GM23248 (cell line): ENCODE results near the gene LRRC8E. TPM values are rescaled to one million over a fixed set of nuclear protein-coding genes. Genes with fewer than 3 reads are reported as not detected.
"Not testable (repeated sequence)": the region's sequence is repeated elsewhere in the genome, so short reads cannot be mapped to it uniquely, and the experiment has no call there.

ENCODE experiments used
- DNase-seq: peaks from one replicate; pipeline ENCODE4 v3.0.0-alpha.2; 2015
- H2AFZ ChIP-seq: fragments of 200-600 bp; sonication (generic); 2 replicates; pipeline ENCODE4 v1.6.1; 2016; ENCODE audit warnings: antibody characterized with exemption
- H3F3A ChIP-seq: fragments of 200-600 bp; sonication (generic); 2 replicates; pipeline ENCODE4 v1.6.1; 2016; ENCODE audit warnings: mild to moderate bottlenecking, antibody characterized with exemption, mixed run types; ENCODE audit not compliant: insufficient read depth
- H3K27ac ChIP-seq: fragments of 200-600 bp; sonication (generic); 2 replicates; pipeline ENCODE4 v1.5.1; 2016; ENCODE audit warnings: mild to moderate bottlenecking
- H3K27me3 ChIP-seq: fragments of 200-600 bp; sonication (generic); replicated peaks from 2 replicates; pipeline ENCODE4 v1.6.1; 2016; ENCODE audit warnings: mild to moderate bottlenecking; ENCODE audit not compliant: insufficient read depth
- H3K36me3 ChIP-seq: fragments of 200-600 bp; sonication (generic); 2 replicates; pipeline ENCODE4 v1.6.1; 2016; ENCODE audit warnings: low read depth, mild to moderate bottlenecking
- H3K4me1 ChIP-seq: fragments of 200-600 bp; sonication (generic); 2 replicates; pipeline ENCODE4 v1.6.1; 2016; ENCODE audit warnings: mild to moderate bottlenecking; ENCODE audit not compliant: insufficient read depth
- H3K4me2 ChIP-seq: fragments of 200-600 bp; sonication (generic); one replicate; pipeline ENCODE4 v1.6.1; 2016; ENCODE audit warnings: mild to moderate bottlenecking; ENCODE audit not compliant: unreplicated experiment
- H3K4me3 ChIP-seq: fragments of 200-600 bp; sonication (generic); 2 replicates; pipeline ENCODE4 v1.5.1; 2016; ENCODE audit warnings: mild to moderate bottlenecking
- H3K79me2 ChIP-seq: fragments of 200-600 bp; sonication (generic); 2 replicates; pipeline ENCODE4 v1.6.1; 2016; ENCODE audit warnings: mild to moderate bottlenecking; ENCODE audit not compliant: insufficient read depth
- H3K9ac ChIP-seq: fragments of 200-600 bp; sonication (generic); 2 replicates; pipeline ENCODE4 v1.6.1; 2016; ENCODE audit warnings: mild to moderate bottlenecking
- H3K9me2 ChIP-seq: fragments of 200-600 bp; sonication (generic); 2 replicates; pipeline ENCODE4 v1.6.1; 2016; ENCODE audit warnings: mixed run types, mild to moderate bottlenecking, moderate library complexity; ENCODE audit not compliant: insufficient read depth
- H3K9me3 ChIP-seq: fragments of 200-600 bp; sonication (generic); one replicate; pipeline ENCODE4 v1.6.1; 2017; ENCODE audit warnings: low read depth
- H4K20me1 ChIP-seq: fragments of 200-600 bp; sonication (generic); 2 replicates; pipeline ENCODE4 v1.6.0; 2016; ENCODE audit not compliant: insufficient read depth
- EZH2 ChIP-seq: fragments of 200-600 bp; sonication (generic); IDR thresholded peaks from 2 replicates; pipeline ENCODE4 v1.6.1; 2018; ENCODE audit warnings: antibody characterized with exemption, mild to moderate bottlenecking; ENCODE audit not compliant: insufficient read depth, poor library complexity, severe bottlenecking
- EZH2phosphoT487 ChIP-seq: fragments of 200-600 bp; sonication (generic); IDR thresholded peaks from 2 replicates; pipeline ENCODE4 v1.6.1; 2018; ENCODE audit warnings: antibody characterized with exemption, moderate library complexity, mild to moderate bottlenecking, low read depth; ENCODE audit not compliant: insufficient read depth
- WGBS, 2 experiments: methylation state at CpG; one replicate each; pipeline ENCODE4 v1.1.6; 2015 to 2017; ENCODE audit warnings: low lambda C conversion rate in 2 of 2, low coverage in 1 of 2; ENCODE audit errors: missing lambda C conversion rate in 2 of 2; 5-methylcytosine and 5-hydroxymethylcytosine counted together
- in situ Hi-C: fragments of 300-500 bp; cut with MboI; formaldehyde crosslinking; loops from 2 replicates; pipeline ENCODE4 v1.15.0; 2020
- polyA plus RNA-seq: library from polyadenylated mRNA; unstranded; fragments of >200 nt; fragmentation: Nextera tagmentation; extraction: Ambion mirVana; gene quantifications from 2 replicates; pipeline ENCODE4 v1.2.1, GENCODE V29; 2016
- total RNA-seq: library from RNA; depleted of rRNA; stranded (reverse); fragments of >200 nt; shearing (Covaris generic); gene quantifications from 2 replicates; pipeline ENCODE4 v1.2.3, GENCODE V29; 2014

The LRRC8E gene
- total and polyA plus RNA-seq, 2 experiments from 2014 or later, result 3.6 to 3.7 TPM

DNA sequence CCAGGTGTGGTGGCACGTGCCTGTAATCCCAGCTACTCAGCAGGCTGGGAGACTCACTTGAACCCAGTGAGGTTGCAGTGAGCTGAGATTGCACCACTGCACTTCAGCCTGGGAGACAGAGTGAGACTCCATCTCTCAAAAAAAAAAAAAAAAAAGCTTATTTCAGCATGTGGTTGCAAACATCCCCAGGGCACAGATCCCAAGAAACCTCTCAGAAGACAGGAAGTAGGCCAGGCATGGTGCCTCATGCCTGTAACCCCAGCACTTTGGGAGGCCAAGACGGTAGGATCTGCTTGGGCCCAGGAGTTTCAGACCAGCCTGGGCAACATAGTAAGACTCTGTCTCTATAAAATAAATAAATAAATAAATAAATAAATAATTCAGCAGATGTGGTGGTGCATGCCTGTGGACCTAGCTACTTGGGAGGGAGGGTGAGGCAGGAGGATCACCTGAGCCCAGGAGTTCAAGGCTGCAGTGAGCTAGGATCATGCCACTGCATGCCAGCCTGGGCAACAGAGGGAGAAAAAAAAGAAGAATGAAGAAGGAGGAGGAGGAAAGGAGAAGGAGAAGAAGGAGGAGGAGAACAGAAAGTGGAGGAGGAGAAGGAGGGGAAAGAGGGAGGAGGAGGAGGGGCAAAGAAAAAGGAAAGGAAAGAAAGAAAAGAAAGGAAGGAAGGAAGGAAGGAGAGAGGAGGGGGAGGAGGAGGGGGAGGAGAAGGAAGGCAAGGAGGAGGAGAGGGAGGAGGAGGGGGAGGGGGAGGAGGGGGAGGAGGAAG, 4.3 kb upstream of the LRRC8E start:
- in situ Hi-C loops, result no loop called here
- Histone ChIP-seq H3K27me3 (no peaks in the 10 kb centered on the region), H3K4me2 (no peak overlapping the region), H3K9ac (no peak overlapping the region), H3K36me3 (no peaks in the 10 kb centered on the region), H2AFZ (no peak overlapping the region), H3K4me1 (no peaks in the 10 kb centered on the region), H4K20me1 (no peaks in the 10 kb centered on the region), H3K9me2 (no peaks in the 10 kb centered on the region), H3K27ac (no peak overlapping the region), H3F3A (no peaks in the 10 kb centered on the region), H3K4me3 (no peak overlapping the region), H3K79me2 (no peaks in the 10 kb centered on the region), H3K9me3 (no peaks in the 10 kb centered on the region)
- 71 to 72% methylated on average over 2 of the region's 2 CpGs for WGBS, 2 experiments
- peak; percentile 54 for DNase-seq
- TF ChIP-seq EZH2phosphoT487 (no peak), EZH2 (no peak)

DNA sequence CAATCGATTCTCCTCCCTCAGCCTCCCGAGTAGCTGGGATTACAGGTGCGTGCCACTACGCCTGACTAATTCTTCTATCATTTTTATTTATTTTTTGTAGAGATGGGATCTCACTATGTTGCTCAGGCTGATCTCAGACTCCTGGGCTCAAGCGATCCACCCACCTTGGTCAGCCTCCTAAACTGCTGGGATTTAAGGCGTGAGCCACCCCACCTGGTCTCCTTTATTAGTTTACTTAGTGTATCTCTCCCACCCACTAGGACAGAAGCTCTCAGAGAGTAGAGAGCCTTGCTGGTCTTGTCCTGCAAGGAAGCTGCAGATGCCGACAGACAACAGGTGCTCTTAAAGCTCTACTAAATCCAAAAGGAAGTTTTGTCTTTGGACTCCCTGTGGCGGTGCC, 2.5 kb upstream of the LRRC8E start:
- H2AFZ ChIP-seq, result no peak overlapping the region
- WGBS, 2 experiments, result 88 to 92% methylated on average over 8 of the region's 8 CpGs

DNA sequence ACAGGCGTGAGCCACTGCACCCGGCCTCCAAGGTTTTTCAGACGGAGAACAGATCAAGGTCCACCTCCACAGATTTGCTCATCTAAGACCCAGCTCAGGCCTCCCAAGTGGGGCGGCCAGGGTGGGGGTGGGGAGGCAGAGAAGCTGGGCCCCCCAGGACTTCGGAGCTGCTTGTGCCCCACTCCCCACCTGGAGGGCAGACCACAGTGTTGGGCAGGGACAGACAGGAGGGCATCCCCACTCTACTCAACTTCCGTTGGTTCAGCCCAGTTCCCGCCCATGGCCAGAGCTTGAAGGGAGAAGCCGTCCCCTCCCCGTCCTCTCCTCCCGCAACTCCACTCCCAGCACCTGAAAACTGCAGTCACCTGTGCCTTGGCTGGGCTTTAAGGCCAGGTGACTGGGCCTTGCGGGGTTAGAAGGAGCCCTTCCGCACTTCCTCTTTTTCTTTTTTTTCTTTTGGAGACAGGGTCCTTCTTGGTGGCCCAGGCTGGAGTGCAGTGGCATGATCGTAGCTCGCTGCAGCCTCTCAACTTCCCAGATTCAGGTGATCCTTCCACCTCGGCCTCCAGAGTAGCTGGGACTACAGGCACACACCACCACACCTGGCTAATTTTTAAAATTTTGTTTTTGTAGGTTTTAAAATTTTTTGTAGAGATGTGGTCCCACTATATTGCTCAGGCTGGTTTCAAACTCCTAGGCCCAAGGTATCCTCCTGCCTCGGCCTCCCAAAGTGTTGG, 734 bp upstream of the LRRC8E start:
- Histone ChIP-seq H3K9me3 (no peaks in the 10 kb centered on the region), H3K27me3 (no peaks in the 10 kb centered on the region), H4K20me1 (no peaks in the 10 kb centered on the region), H3K27ac (no peak overlapping the region), H3K4me3 (peak overlapping the region; percentile 88; the same call in 1 of the 2 replicates), H3K9ac (peak overlapping the region; percentile 93), H3K4me2 (peak overlapping the region; percentile 93), H3K4me1 (no peaks in the 10 kb centered on the region), H3K36me3 (no peaks in the 10 kb centered on the region), H2AFZ (peak overlapping the region; percentile 88; the same call in 1 of the 2 replicates), H3K9me2 (no peaks in the 10 kb centered on the region), H3K79me2 (no peaks in the 10 kb centered on the region), H3F3A (no peaks in the 10 kb centered on the region)
- TF ChIP-seq EZH2phosphoT487 (no peak), EZH2 (no peak)
- WGBS, 2 experiments, result 85 to 87% methylated on average over 14 to 16 of the region's 16 CpGs
- in situ Hi-C loops, result no loop called here
- no peak for DNase-seq

More for the DNA sequence above, 2.5 kb upstream of the LRRC8E start:
- no peak for DNase-seq
- H3K9me3 ChIP-seq, result no peaks in the 10 kb centered on the region
- H3K4me1 ChIP-seq, result no peaks in the 10 kb centered on the region
- no peaks in the 10 kb centered on the region for H3K27me3 ChIP-seq
- no peaks in the 10 kb centered on the region for H3F3A ChIP-seq
- no peaks in the 10 kb centered on the region for H3K9me2 ChIP-seq
- no peak overlapping the region for H3K4me3 ChIP-seq
- no peak overlapping the region for H3K4me2 ChIP-seq
- no peaks in the 10 kb centered on the region for H3K79me2 ChIP-seq
- H3K27ac ChIP-seq, result no peak overlapping the region
- in situ Hi-C loops, result no loop called here
- no peaks in the 10 kb centered on the region for H3K36me3 ChIP-seq
- TF ChIP-seq EZH2phosphoT487 (no peak), EZH2 (no peak)
- no peak overlapping the region for H3K9ac ChIP-seq
- no peaks in the 10 kb centered on the region for H4K20me1 ChIP-seq

DNA sequence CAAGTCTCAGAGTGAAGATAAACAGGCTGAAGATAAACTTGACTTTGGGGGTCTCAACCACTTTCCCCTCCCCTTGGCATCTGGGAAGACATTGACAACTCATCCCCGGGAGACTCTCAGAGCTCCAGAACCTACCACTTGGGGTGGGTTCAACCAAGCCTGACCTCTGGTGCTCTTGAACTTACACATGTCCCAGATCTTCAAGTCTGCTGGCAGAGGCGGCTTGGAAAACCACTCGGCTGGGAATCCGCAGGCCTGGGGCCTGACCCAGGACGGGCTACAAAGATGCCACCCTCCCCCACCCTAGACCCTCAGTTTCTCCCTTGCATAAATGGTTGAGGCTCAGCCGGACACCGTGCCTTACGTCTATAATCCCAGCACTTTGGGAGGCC, 512 bp downstream of the LRRC8E start:
- Histone ChIP-seq H3K27me3 (no peaks in the 10 kb centered on the region), H4K20me1 (no peaks in the 10 kb centered on the region), H3K4me2 (peak overlapping the region; percentile 93), H3K27ac (no peak overlapping the region), H3K79me2 (no peaks in the 10 kb centered on the region), H3F3A (no peaks in the 10 kb centered on the region), H3K9me2 (no peaks in the 10 kb centered on the region), H3K4me3 (peak overlapping the region; percentile 88), H3K4me1 (no peaks in the 10 kb centered on the region), H3K9ac (peak overlapping the region; percentile 93), H2AFZ (peak overlapping the region; percentile 88), H3K36me3 (no peaks in the 10 kb centered on the region), H3K9me3 (no peaks in the 10 kb centered on the region)
- DNase-seq, result no peak
- TF ChIP-seq EZH2phosphoT487 (no peak), EZH2 (no peak)
- 64 to 65% methylated on average over 8 of the region's 8 CpGs for WGBS, 2 experiments
- in situ Hi-C loops, result no loop called here

DNA sequence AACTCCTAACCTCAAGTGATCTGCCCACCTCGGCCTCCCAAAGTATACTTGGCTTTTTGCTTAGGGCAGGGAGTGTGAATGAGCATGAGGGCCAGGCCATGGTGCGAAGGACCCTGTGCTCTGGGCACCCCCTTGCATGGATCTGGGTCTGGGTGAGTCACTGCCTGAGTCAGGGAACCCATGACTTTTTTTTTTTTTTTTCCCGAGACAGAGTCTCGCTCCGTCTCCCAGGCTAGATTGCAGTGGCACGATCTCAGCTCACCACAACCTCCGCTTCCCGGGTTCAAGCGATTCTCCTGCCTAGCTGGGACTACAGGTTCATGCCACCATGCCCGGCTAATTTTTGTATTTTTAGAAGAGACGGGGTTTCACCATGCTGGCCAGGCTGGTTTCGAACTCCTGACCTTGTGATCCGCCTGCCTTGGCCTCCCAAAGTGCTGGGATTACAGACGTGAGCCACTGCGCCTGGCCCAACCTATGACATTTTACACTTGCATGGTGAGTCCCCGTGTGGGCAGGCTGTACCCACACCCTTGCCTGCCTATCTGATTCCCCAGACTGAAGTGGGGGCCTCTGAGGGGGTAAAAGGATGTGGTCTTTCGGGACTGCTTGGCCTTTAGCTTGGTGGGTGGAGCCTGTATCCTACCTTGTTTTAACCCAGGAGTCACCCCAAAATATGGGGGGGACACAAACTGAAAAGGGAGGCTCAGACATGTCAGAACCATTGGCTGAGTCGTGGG, 5.2 kb downstream of the LRRC8E start:
- H3K4me1 ChIP-seq, H2AFZ ChIP-seq, H4K20me1 ChIP-seq, H3K4me3 ChIP-seq, H3K9ac ChIP-seq, H3K79me2 ChIP-seq, H3F3A ChIP-seq, H3K36me3 ChIP-seq, H3K27ac ChIP-seq, H3K9me2 ChIP-seq, H3K4me2 ChIP-seq, H3K9me3 ChIP-seq, H3K27me3 ChIP-seq, in situ Hi-C loops: not testable (repeated sequence)
- peak; percentile 63 for DNase-seq
- 78 to 80% methylated on average over 18 of the region's 18 CpGs for WGBS, 2 experiments
